Activated CD8-positive, alpha-beta T cell treated with anti-CD3 and anti-CD28 coated beads for 36 hours (primary cell): ENCODE results near the gene GASK1A. TPM values are rescaled to one million over a fixed set of nuclear protein-coding genes. Genes with fewer than 3 reads are reported as not detected.

Experiments used
- ATAC-seq: fragments of 200-7000 bp; cut with Tn5 transposase; one replicate; pipeline ENCODE4 v1.10.0; 2021; ENCODE audit warnings: mild to moderate bottlenecking, moderate library complexity
- CTCF ChIA-PET: fragments of 350-600 bp; sonication (Branson Sonifier 250); formaldehyde crosslinking; loops from one replicate; lab custom pipeline; 2021; ENCODE audit warnings: antibody characterized with exemption; lab: Charles Lee
- POLR2A ChIA-PET: fragments of 350-600 bp; sonication (Branson Sonifier 250); formaldehyde crosslinking; loops from one replicate; lab custom pipeline; 2021; ENCODE audit warnings: antibody characterized with exemption; lab: Charles Lee
- DNase-seq: peaks from one replicate; pipeline ENCODE4 v3.0.0-alpha.2; 2020
- H3K27ac Mint-ChIP-seq: one replicate; pipeline ENCODE4 v1.8.0; 2021; ENCODE audit warnings: mild to moderate bottlenecking, mixed read lengths
- H3K27me3 Mint-ChIP-seq: one replicate; pipeline ENCODE4 v1.8.0; 2021; ENCODE audit warnings: mixed read lengths
- H3K36me3 Mint-ChIP-seq: one replicate; pipeline ENCODE4 v1.8.0; 2021; ENCODE audit warnings: low read depth, mixed read lengths
- H3K4me1 Mint-ChIP-seq: one replicate; pipeline ENCODE4 v1.8.0; 2021; ENCODE audit warnings: low read depth, mixed read lengths
- H3K4me3 Mint-ChIP-seq: one replicate; pipeline ENCODE4 v1.8.0; 2021; ENCODE audit warnings: mild to moderate bottlenecking, moderate library complexity, mixed read lengths
- H3K9me3 Mint-ChIP-seq: one replicate; pipeline ENCODE4 v1.8.0; 2021; ENCODE audit warnings: mixed read lengths
- CTCF ChIP-seq: fragments of 200-600 bp; IDR thresholded peaks from one replicate; pipeline ENCODE4 v1.8.0; 2022; ENCODE audit warnings: antibody characterized with exemption, mild to moderate bottlenecking
- intact Hi-C: fragments of 100-400 bp; cut with micrococcal nuclease; formaldehyde crosslinking; loops from one replicate; pipeline ENCODE4 v1.10.0; 2022
- total RNA-seq, 2 experiments: library from RNA; stranded (reverse); gene quantifications; one replicate each; pipeline ENCODE4 v1.2.3, GENCODE V29; 2021

GASK1A gene
- total RNA-seq, 2 experiments from 2014 or later, result 0.11 TPM; not detected in 1

- Mint-ChIP-seq H3K36me3 (peaks cover 4% of the 10 kb centered on the region), H3K9me3 (peaks cover 7% of the 10 kb centered on the region), H3K4me3 (no peak overlapping the region), H3K27me3 (no peaks in the 10 kb centered on the region), H3K27ac (no peak overlapping the region), H3K4me1 (peaks cover 32% of the 10 kb centered on the region)
- ATAC-seq (no peak), DNase-seq (no peak)
- intact Hi-C loops, result no loop called here
- ChIA-PET CTCF (no interaction called here), POLR2A (no interaction called here)
- TF ChIP-seq CTCF, result no peak
Measured at GRCh38 chr3:43017004-43017403, 37.9 kb downstream of the GASK1A start.

GRCh38 chr3:43017593-43018195, 38.6 kb downstream of the GASK1A start:
- Mint-ChIP-seq H3K36me3 (peaks cover 4% of the 10 kb centered on the region), H3K9me3 (peaks cover 11% of the 10 kb centered on the region), H3K4me1 (peaks cover 36% of the 10 kb centered on the region), H3K4me3 (no peak overlapping the region), H3K27me3 (no peaks in the 10 kb centered on the region), H3K27ac (no peak overlapping the region)
- no peak for DNase-seq
- ATAC-seq, result no peak
- TF ChIP-seq CTCF, result no peak
- intact Hi-C loops, result no loop called here
- CTCF ChIA-PET, result no interaction called here
- POLR2A ChIA-PET, result interaction anchor here (0.5 kb wide), 1 partner anchor 1456 kb away, joined by 3 read pairs; no protein-coding TSS in a partner anchor

DNA sequence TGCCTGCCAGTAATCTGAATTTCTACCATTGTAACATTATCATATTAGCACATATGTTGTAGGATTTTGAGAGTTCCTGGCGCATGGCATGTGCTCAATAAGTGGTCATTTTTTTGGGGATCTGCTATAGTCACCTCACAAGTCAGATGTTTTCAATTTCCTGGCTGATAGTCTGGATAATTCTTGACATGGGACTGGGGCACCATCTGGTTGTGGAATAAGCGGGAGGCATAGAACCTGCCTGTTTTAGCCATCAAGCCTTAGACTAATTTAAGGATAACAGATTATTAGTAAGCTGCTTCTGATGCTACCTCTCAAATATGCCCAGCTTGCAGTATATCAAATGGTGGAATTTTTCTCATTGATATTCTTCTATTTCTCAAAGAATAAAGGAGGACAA, 39.1 kb downstream of the GASK1A start:
- DNase-seq (no peak), ATAC-seq (no peak)
- H3K36me3 Mint-ChIP-seq, result peaks cover 4% of the 10 kb centered on the region
- H3K9me3 Mint-ChIP-seq, result peaks cover 14% of the 10 kb centered on the region
- POLR2A ChIA-PET, result no interaction called here
- H3K27ac Mint-ChIP-seq, result no peak overlapping the region
- TF ChIP-seq CTCF, result no peak
- intact Hi-C loops, result no loop called here
- peaks cover 41% of the 10 kb centered on the region for H3K4me1 Mint-ChIP-seq
- no peaks in the 10 kb centered on the region for H3K27me3 Mint-ChIP-seq
- H3K4me3 Mint-ChIP-seq, result no peak overlapping the region
- CTCF ChIA-PET, result no interaction called here

- DNase-seq (no peak), ATAC-seq (no peak)
- ChIA-PET CTCF (no interaction called here), POLR2A (no interaction called here)
- Mint-ChIP-seq H3K27ac (no peak overlapping the region), H3K9me3 (peaks cover 14% of the 10 kb centered on the region), H3K36me3 (peaks cover 4% of the 10 kb centered on the region), H3K27me3 (no peaks in the 10 kb centered on the region), H3K4me1 (peaks cover 51% of the 10 kb centered on the region), H3K4me3 (no peak overlapping the region)
- no peak for TF ChIP-seq CTCF
- intact Hi-C loops, result no loop called here
Measured at GRCh38 chr3:43019006-43019809, 40.1 kb downstream of the GASK1A start.

DNA sequence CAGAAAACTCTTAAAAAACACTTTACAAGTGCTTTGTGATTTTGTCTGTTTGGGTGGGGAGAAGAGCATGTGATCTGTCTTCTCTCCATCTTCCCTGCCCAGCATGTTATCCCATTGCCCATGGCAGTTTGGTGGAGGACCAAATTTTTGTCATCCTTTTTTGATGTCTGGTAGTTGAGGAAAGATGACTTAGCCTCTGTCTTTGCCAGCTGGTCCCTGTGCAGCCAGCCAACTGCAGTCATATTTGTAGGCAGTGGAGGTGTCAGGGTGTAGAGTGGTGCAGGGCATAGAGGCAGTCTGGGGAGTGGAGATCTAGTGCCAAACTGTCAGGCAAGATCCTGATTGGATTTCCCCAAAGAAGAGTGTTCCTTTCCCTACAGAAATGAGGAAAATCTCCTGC, 40.7 kb downstream of the GASK1A start:
- intact Hi-C loops, result no loop called here
- no peak for ATAC-seq
- peaks cover 14% of the 10 kb centered on the region for H3K9me3 Mint-ChIP-seq
- no peaks in the 10 kb centered on the region for H3K27me3 Mint-ChIP-seq
- H3K36me3 Mint-ChIP-seq, result peaks cover 4% of the 10 kb centered on the region
- DNase-seq, result no peak
- CTCF ChIA-PET, result no interaction called here
- POLR2A ChIA-PET, result no interaction called here
- TF ChIP-seq CTCF, result no peak
- peaks cover 57% of the 10 kb centered on the region for H3K4me1 Mint-ChIP-seq
- no peak overlapping the region for H3K4me3 Mint-ChIP-seq
- H3K27ac Mint-ChIP-seq, result no peak overlapping the region
